Measurements from ENCODE around the gene AGRP. TPM values are rescaled to one million over a fixed set of nuclear protein-coding genes. Genes with fewer than 3 reads are reported as not detected.

Gene AGRP
- total RNA-seq, 2 experiments from 2014 or later = not detected

DNA sequence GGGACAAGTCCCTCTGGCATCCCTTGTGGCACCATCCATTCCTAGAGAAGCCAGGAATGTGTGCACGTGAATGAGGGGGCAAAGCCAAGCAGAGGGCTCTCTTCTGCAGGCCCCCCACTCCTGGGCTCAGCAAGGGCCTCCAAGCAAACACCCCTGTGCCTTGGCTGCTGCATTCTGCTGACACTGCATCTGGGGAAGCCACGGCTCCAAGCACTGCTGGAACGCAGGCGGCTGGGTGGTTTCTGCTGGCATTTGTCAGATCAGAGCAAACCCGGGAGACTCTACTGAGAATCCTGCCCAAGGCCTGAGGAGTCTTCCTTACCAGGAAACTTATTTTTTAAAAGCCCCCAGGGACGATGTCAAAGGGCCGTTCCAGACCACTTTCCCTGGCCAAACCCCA lies 25.7 kb downstream of the AGRP start:
- H3K9me3 Mint-ChIP-seq = no peaks in the 10 kb centered on the region
- no peak overlapping the region for H3K27ac Mint-ChIP-seq
- ChIA-PET CTCF (no interaction called here), POLR2A (interaction anchor here (2.4 kb wide), 1 partner anchor 10 kb away, joined by 6 read pairs; no protein-coding TSS in a partner anchor)
- peaks cover 3% of the 10 kb centered on the region for H3K36me3 Mint-ChIP-seq (ENCODE audit: low read depth)
- H3K27me3 Mint-ChIP-seq = no peaks in the 10 kb centered on the region
- no peak for DNase-seq
- no peak overlapping the region for H3K4me3 Mint-ChIP-seq
- peaks cover 11% of the 10 kb centered on the region for H3K4me1 Mint-ChIP-seq

DNA sequence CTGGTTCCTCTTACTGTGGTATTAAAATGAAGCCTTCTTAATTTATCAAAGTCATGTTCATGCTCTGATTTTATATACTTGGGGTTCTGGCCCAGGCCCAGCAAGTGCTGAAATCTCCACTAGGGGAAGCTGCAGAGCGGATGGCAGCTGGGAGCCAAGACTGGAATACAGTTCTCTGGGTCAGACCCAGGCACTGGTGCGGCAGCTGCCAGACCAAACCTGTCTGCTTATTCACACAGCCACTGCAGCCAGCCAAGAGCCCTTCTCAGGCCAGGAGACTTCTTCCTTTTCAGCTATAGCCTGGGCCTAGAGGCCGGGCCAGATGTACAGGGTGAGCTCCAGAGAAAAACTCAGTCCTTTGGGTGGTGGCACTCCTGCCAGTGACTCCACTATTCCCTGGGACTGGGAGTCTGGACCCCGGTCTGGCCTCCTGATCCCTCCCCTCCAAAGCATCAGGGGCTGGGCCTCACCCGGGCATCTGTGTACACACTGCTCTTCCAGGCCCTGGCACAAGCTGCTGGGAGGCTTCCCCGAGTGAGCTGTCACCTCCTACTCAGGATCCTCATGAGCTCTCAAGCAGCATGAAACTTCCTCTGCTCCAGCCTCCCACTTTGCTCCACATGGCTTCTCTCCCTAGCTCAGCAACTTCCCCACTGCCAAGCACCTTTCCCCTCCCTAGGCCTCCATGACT lies 26.8 kb downstream of the AGRP start:
- CTCF ChIA-PET = interaction anchor here (0.7 to 1.3 kb wide), 2 partner anchors 9 to 29 kb away, joined by 4 to 5 read pairs; no protein-coding TSS in a partner anchor
- Mint-ChIP-seq H3K36me3 (ENCODE audit: low read depth) (peaks cover 5% of the 10 kb centered on the region), H3K27ac (no peak overlapping the region), H3K4me3 (no peak overlapping the region), H3K27me3 (no peaks in the 10 kb centered on the region), H3K4me1 (peaks cover 11% of the 10 kb centered on the region), H3K9me3 (no peaks in the 10 kb centered on the region)
- DNase-seq = no peak
- POLR2A ChIA-PET = interaction anchor here (0.7 to 1.0 kb wide), 2 partner anchors 16 to 18 kb away, joined by 3 to 5 read pairs; no protein-coding TSS in a partner anchor

DNA sequence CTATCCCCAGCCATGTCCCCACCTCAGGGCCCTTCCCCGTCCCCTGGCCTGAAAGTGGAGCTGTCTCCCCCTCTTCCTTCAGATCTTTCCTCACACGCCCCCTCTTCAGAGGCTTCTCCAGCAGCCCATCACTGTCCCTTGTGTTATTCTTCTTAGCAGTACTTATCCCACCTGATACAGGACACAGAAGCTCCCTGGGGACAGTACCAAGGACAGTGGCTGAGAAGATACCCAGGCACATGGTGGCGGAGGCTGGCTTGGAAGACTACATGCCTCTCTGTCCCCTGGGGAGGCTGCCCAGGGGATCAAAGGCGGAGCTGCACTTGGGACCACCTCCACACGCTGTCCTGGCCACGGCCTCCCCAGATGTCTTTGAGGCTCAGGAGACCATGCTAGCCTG lies 28.5 kb downstream of the AGRP start:
- Mint-ChIP-seq H3K9me3 (no peaks in the 10 kb centered on the region), H3K27me3 (no peaks in the 10 kb centered on the region), H3K4me1 (peaks cover 11% of the 10 kb centered on the region), H3K27ac (no peak overlapping the region), H3K4me3 (no peak overlapping the region), H3K36me3 (ENCODE audit: low read depth) (peaks cover 8% of the 10 kb centered on the region)
- ChIA-PET POLR2A (interaction anchor here (0.8 kb wide), 1 partner anchor 26 kb away, joined by 3 read pairs; the partner anchor contains the start of gene ATP6V0D1), CTCF (no interaction called here)
- DNase-seq = no peak

DNA sequence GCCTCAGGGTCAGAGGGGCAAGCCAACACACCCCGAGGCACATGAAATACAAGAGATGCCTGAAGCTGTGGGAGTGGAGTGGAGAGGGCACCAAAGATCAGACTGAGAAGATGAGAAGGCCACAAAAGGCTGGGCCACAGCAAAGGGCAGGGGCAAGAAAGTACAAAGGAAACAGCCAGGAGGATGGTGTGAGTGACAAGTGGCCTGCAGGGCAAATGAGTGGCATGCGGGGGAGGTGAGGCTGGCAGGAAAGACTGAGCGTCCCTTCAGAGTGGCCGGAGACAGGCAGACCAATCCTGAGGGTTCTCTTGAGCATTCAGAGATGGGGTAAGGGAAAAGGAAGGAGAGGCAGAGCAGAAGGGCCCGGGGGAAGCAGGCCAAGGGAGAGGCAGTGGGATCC lies 29.2 kb downstream of the AGRP start:
- DNase-seq = no peak
- Mint-ChIP-seq H3K9me3 (no peaks in the 10 kb centered on the region), H3K27ac (no peak overlapping the region), H3K27me3 (no peaks in the 10 kb centered on the region), H3K36me3 (ENCODE audit: low read depth) (peaks cover 8% of the 10 kb centered on the region), H3K4me3 (no peak overlapping the region), H3K4me1 (peaks cover 11% of the 10 kb centered on the region)
- CTCF ChIA-PET = no interaction called here
- POLR2A ChIA-PET = no interaction called here

DNA sequence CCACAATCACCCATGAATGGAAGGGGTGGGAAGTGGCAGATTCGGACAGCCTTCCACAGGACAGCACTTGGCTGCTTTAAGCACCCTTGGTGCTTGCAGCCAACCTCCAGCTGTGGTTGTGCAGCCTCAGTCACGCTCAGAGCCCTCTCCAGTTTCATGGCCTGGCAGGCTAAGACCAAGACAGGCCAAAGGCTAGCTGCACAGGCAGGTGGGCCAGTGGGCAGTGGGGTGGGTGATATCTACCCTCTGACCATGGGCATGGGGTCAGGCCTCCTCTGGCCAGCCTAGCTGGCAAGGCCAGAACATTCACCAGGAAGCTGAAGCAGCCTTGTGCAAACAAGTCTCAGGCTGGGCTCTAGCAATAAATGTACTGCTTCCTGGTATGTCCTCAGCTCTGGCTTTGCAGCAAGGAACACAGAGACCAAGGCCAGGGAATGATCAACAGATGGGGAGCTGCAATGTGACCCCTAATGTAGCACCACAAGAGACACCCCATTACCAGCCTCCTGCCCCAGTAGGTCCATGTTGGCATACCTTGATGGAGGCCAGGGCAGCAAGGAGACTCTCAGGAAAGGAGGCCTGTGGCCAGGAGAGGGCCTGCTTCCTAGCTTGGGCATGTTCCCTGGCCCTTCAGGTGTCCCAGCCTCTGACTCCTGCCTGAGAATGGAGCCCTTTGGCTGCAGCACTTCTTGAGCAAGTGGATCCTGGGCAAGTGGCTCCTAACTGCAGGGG lies 31.5 kb downstream of the AGRP start:
- ChIA-PET POLR2A (interaction anchor here (0.9 kb wide), 1 partner anchor 13 kb away, joined by 3 read pairs; no protein-coding TSS in a partner anchor), CTCF (interaction anchor here (1.0 to 1.4 kb wide), 3 partner anchors 24 to 77 kb away, joined by 3 to 4 read pairs (median 3); partner anchors contain the start of gene ATP6V0D1)
- no peaks in the 10 kb centered on the region for H3K9me3 Mint-ChIP-seq
- no peak overlapping the region for H3K27ac Mint-ChIP-seq
- no peaks in the 10 kb centered on the region for H3K27me3 Mint-ChIP-seq
- H3K4me1 Mint-ChIP-seq = peaks cover 12% of the 10 kb centered on the region
- peaks cover 8% of the 10 kb centered on the region for H3K36me3 Mint-ChIP-seq (ENCODE audit: low read depth)
- DNase-seq = no peak
- H3K4me3 Mint-ChIP-seq = no peak overlapping the region

DNA sequence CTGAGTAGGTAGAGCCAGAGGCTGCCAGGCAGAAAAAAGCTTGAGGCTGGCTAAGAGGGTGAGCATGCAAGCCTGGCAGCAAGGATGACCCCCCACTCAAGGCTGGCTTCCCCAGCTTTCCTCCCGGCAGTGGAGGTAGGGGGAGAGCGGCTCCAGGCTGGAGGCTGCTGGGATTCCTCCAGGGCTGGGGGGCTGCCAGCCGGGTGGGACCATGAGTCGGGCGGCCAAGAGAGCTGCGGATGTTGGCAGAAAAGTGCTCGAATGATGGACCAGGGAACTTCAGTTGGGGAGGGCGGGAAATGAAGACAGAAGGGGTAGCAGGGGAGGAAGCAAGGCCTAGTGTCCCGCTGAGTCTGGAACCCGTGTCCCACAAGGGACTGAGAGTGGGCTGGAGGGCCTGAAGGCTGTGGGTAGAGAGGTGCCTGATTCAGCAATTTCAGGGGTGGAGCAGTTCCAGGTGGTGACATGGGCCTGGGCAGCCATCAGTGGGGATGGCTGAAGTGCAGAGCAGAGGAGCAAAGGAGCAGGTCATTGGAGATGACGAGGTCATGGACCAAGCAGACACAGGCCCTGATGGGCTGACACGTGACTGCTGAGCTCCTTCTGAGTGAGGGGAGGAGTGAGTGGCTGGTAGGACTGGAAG lies 32.2 kb downstream of the AGRP start:
- no peak for DNase-seq
- H3K36me3 Mint-ChIP-seq (ENCODE audit: low read depth) = peaks cover 8% of the 10 kb centered on the region
- H3K27ac Mint-ChIP-seq = no peak overlapping the region
- H3K4me3 Mint-ChIP-seq = no peak overlapping the region
- ChIA-PET POLR2A (interaction anchor here (0.9 kb wide), 1 partner anchor 13 kb away, joined by 3 read pairs; no protein-coding TSS in a partner anchor), CTCF (interaction anchor here (1.0 to 1.4 kb wide), 5 partner anchors 15 to 77 kb away, joined by 3 to 5 read pairs (median 4); partner anchors contain the start of gene ATP6V0D1)
- H3K4me1 Mint-ChIP-seq = peaks cover 10% of the 10 kb centered on the region
- no peaks in the 10 kb centered on the region for H3K9me3 Mint-ChIP-seq
- no peaks in the 10 kb centered on the region for H3K27me3 Mint-ChIP-seq

DNA sequence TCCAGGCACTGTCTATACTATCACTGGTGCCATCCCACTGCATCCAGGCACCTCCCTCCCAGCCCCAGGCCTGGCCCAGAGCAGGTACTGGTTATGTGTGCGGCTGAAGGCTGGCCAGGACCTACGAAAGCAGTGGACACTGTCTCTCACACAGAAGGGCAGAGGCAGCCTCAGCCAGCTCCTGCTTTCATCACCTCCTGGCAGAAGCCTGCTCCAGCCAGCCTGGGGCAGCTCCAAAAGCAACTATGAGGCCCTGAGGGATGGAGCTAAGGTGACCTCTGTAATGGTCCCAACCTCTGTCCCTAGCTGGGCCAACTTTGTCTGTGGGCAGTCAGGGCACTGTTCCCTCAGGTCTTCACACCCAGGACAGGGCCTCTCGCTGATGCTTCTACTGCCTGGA lies 33.6 kb downstream of the AGRP start:
- Mint-ChIP-seq H3K9me3 (no peaks in the 10 kb centered on the region), H3K4me1 (peaks cover 4% of the 10 kb centered on the region), H3K4me3 (no peak overlapping the region), H3K36me3 (ENCODE audit: low read depth) (peaks cover 8% of the 10 kb centered on the region), H3K27ac (no peak overlapping the region), H3K27me3 (no peaks in the 10 kb centered on the region)
- no peak for DNase-seq
- POLR2A ChIA-PET = no interaction called here
- CTCF ChIA-PET = interaction anchor here (1.0 to 1.2 kb wide), 2 partner anchors 21 to 48 kb away, joined by 3 to 5 read pairs; no protein-coding TSS in a partner anchor

DNA sequence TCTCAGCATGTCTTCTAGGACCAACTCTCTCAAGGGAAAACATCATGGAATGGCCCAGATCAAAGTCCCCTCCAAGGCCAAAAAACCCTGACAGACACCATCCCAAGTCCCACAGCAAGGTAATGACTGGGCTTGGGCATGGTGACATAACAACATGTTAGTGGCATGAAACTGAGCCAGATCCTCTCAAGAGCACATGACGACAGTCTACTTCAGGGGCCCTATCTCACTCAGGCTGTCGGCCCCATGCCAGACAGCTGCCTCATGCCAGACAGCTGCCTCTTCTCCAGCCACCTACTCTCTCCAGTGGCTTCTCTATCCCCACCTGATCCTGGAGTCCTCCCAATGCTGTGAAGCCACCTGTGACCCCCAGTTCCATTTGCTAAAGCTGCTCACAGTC lies 34.0 kb downstream of the AGRP start:
- Mint-ChIP-seq H3K4me1 (peaks cover 4% of the 10 kb centered on the region), H3K36me3 (ENCODE audit: low read depth) (peaks cover 8% of the 10 kb centered on the region), H3K27ac (no peak overlapping the region), H3K9me3 (no peaks in the 10 kb centered on the region), H3K27me3 (no peaks in the 10 kb centered on the region), H3K4me3 (no peak overlapping the region)
- POLR2A ChIA-PET = no interaction called here
- no peak for DNase-seq
- CTCF ChIA-PET = interaction anchor here (1.0 to 1.2 kb wide), 2 partner anchors 21 to 48 kb away, joined by 3 to 5 read pairs; no protein-coding TSS in a partner anchor

DNA sequence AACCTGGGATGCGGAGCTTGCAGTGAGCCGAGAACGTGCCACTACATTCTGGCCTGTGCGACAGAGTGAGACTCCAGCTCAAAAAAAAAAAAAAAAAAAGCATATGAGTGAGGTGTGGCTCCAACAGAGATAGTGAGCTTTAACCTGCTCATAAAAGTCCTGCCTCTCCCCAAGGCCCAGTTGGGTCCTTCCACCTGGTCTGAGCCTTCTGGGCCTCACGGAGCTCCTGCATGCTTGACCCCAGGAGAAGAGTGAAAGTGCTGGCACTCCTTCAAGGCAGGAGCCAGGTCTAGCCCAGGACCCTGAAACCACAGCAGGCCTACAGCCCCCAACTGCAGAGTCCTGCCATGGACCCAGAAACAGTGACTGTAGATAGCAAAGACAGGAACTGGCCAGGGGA lies 34.8 kb downstream of the AGRP start:
- ChIA-PET POLR2A (interaction anchor here (2.3 kb wide), 1 partner anchor 10 kb away, joined by 6 read pairs; no protein-coding TSS in a partner anchor), CTCF (interaction anchor here (0.7 to 11.0 kb wide), 11 partner anchors 13 to 96 kb away, joined by 3 to 66 read pairs (median 4); partner anchors contain the start of gene ATP6V0D1)
- H3K27me3 Mint-ChIP-seq = no peaks in the 10 kb centered on the region
- peaks cover 8% of the 10 kb centered on the region for H3K36me3 Mint-ChIP-seq (ENCODE audit: low read depth)
- H3K27ac Mint-ChIP-seq = no peak overlapping the region
- DNase-seq = no peak
- H3K4me3 Mint-ChIP-seq = no peak overlapping the region
- H3K4me1 Mint-ChIP-seq = peaks cover 4% of the 10 kb centered on the region
- H3K9me3 Mint-ChIP-seq = no peaks in the 10 kb centered on the region

DNA sequence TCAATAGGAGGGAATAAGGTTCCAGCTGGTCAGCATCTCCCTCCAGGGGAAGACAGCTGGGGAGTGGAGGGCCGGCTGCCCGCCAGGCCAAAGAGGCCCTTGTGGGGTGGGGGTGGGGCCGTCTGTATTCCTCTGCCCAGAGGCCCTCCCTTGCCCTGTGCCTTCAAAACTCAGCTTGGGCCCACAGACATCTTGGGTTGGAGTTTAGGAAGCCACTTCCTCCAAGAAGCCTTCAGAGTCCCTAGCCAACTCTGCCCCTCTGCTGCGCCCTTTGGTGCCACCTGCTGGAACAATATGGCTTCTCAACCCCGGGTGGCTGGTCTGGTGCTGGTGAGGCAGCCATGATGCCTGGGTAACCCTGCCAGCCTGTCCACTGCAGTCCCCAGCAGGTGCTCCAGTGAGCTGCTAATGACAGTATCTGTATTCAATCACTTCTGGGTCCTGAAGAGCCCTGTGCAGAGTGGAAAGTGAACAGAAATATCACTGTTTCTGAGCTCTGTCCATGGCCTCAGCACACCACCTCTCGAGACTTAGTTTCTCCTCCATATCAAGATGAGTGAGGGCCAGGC lies 35.8 kb downstream of the AGRP start:
- Mint-ChIP-seq H3K4me1 (peaks cover 4% of the 10 kb centered on the region), H3K4me3 (no peak overlapping the region), H3K36me3 (ENCODE audit: low read depth) (peaks cover 4% of the 10 kb centered on the region), H3K27me3 (no peaks in the 10 kb centered on the region), H3K27ac (no peak overlapping the region), H3K9me3 (no peaks in the 10 kb centered on the region)
- POLR2A ChIA-PET = interaction anchor here (0.6 to 2.3 kb wide), 3 partner anchors 11 to 57 kb away, joined by 3 to 6 read pairs (median 5); no protein-coding TSS in a partner anchor
- CTCF ChIA-PET = interaction anchor here (0.6 to 11.0 kb wide), 17 partner anchors 9 to 706 kb away, joined by 3 to 66 read pairs (median 4); partner anchors contain the start of gene ATP6V0D1
- DNase-seq = peak; percentile 86

DNA sequence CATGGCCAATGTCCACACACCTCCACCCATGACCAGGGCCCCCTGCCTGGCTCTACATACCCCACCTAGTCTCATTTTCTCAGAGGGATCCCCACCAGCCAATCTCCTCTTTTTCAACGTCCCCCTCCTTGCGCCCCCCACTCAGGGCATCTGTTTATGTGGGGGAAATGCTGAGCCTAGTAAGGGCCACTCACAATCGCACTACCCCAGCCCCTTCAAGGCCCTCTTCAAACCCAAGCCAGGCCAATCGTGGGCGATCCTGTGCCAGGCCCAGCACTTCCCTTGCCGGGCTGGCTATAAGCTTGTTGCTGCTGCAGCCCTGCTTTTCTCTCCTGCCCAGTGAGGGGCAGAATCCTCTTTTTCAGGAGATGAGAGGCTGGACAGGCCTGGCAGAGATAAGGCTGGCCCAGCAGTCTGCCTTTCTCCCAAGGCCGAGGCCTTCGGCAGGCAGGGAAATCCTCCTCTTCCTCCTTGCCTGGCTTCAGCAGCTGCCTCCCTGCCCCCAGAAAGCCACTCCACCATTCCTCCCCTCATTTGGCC lies 36.3 kb downstream of the AGRP start:
- ChIA-PET POLR2A (interaction anchor here (0.6 to 2.3 kb wide), 3 partner anchors 12 to 58 kb away, joined by 3 to 6 read pairs (median 5); no protein-coding TSS in a partner anchor), CTCF (interaction anchor here (0.6 to 11.0 kb wide), 10 partner anchors 9 to 360 kb away, joined by 3 to 66 read pairs (median 4); partner anchors contain the start of gene ATP6V0D1)
- no peak overlapping the region for H3K4me3 Mint-ChIP-seq
- peaks cover 3% of the 10 kb centered on the region for H3K36me3 Mint-ChIP-seq (ENCODE audit: low read depth)
- H3K27ac Mint-ChIP-seq = no peak overlapping the region
- no peaks in the 10 kb centered on the region for H3K27me3 Mint-ChIP-seq
- H3K4me1 Mint-ChIP-seq = peaks cover 4% of the 10 kb centered on the region
- no peak for DNase-seq
- no peaks in the 10 kb centered on the region for H3K9me3 Mint-ChIP-seq
